ENCODE measurements around the gene NEUROD2. TPM values are rescaled to one million over a fixed set of nuclear protein-coding genes. Genes with fewer than 3 reads are reported as not detected.

The NEUROD2 gene
- total and polyA plus RNA-seq, 2 of the 13 experiments (the other 11 are each of a cell fraction or from before 2014, with no cell fraction given), result not detected

GRCh38 chr17:39653662-39654331 is 46.1 kb upstream of the NEUROD2 start (continued):
- TF ChIP-seq ZNF33B (CRISPR knock-in tag; IDR thresholded peaks at IDR 0.05) (no peak), ZC3H13 (CRISPR knock-in tag; IDR thresholded peaks at IDR 0.05) (no peak), ATAD3A (CRISPR knock-in tag; IDR thresholded peaks at IDR 0.05) (no peak), ZBTB4 (CRISPR knock-in tag; IDR thresholded peaks at IDR 0.05; ENCODE audit: borderline replicate concordance) (no peak; the same call in 1 of the 2 replicates), POLR2AphosphoS2 (IDR thresholded peaks at IDR 0.05; ENCODE audit: low read depth, low read length) (no peak), ZSCAN9 (CRISPR knock-in tag; IDR thresholded peaks at IDR 0.05; ENCODE audit: borderline replicate concordance) (peak; percentile 67; the same call in 1 of the 2 replicates), ZNF224 (CRISPR knock-in tag; IDR thresholded peaks at IDR 0.05) (no peak), IKZF4 (CRISPR knock-in tag; IDR thresholded peaks at IDR 0.05; ENCODE audit: borderline replicate concordance, low read depth, not compliant biosample characterization) (no peak), ZNF737 (CRISPR knock-in tag; IDR thresholded peaks at IDR 0.05; ENCODE audit: borderline replicate concordance) (no peak), ZNF687 (CRISPR knock-in tag; IDR thresholded peaks at IDR 0.05) (no peak; the same call in none of the 2 replicates)
- TF ChIP-seq, protein P1, sequence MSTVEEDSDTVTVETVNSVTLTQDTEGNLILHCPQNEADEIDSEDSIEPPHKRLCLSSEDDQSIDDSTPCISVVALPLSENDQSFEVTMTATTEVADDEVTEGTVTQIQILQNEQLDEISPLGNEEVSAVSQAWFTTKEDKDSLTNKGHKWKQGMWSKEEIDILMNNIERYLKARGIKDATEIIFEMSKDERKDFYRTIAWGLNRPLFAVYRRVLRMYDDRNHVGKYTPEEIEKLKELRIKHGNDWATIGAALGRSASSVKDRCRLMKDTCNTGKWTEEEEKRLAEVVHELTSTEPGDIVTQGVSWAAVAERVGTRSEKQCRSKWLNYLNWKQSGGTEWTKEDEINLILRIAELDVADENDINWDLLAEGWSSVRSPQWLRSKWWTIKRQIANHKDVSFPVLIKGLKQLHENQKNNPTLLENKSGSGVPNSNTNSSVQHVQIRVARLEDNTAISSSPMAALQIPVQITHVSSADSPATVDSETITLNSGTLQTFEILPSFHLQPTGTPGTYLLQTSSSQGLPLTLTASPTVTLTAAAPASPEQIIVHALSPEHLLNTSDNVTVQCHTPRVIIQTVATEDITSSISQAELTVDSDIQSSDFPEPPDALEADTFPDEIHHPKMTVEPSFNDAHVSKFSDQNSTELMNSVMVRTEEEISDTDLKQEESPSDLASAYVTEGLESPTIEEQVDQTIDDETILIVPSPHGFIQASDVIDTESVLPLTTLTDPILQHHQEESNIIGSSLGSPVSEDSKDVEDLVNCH (CRISPR knock-in tag; IDR thresholded peaks at IDR 0.05), result no peak
- TF ChIP-seq, protein P2, sequence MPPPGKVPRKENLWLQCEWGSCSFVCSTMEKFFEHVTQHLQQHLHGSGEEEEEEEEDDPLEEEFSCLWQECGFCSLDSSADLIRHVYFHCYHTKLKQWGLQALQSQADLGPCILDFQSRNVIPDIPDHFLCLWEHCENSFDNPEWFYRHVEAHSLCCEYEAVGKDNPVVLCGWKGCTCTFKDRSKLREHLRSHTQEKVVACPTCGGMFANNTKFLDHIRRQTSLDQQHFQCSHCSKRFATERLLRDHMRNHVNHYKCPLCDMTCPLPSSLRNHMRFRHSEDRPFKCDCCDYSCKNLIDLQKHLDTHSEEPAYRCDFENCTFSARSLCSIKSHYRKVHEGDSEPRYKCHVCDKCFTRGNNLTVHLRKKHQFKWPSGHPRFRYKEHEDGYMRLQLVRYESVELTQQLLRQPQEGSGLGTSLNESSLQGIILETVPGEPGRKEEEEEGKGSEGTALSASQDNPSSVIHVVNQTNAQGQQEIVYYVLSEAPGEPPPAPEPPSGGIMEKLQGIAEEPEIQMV (CRISPR knock-in tag; IDR thresholded peaks at IDR 0.05; ENCODE audit: low read depth), result no peak
- TF ChIP-seq, protein P3, sequence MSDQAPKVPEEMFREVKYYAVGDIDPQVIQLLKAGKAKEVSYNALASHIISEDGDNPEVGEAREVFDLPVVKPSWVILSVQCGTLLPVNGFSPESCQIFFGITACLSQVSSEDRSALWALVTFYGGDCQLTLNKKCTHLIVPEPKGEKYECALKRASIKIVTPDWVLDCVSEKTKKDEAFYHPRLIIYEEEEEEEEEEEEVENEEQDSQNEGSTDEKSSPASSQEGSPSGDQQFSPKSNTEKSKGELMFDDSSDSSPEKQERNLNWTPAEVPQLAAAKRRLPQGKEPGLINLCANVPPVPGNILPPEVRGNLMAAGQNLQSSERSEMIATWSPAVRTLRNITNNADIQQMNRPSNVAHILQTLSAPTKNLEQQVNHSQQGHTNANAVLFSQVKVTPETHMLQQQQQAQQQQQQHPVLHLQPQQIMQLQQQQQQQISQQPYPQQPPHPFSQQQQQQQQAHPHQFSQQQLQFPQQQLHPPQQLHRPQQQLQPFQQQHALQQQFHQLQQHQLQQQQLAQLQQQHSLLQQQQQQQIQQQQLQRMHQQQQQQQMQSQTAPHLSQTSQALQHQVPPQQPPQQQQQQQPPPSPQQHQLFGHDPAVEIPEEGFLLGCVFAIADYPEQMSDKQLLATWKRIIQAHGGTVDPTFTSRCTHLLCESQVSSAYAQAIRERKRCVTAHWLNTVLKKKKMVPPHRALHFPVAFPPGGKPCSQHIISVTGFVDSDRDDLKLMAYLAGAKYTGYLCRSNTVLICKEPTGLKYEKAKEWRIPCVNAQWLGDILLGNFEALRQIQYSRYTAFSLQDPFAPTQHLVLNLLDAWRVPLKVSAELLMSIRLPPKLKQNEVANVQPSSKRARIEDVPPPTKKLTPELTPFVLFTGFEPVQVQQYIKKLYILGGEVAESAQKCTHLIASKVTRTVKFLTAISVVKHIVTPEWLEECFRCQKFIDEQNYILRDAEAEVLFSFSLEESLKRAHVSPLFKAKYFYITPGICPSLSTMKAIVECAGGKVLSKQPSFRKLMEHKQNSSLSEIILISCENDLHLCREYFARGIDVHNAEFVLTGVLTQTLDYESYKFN (CRISPR knock-in tag; conservative IDR thresholded peaks at IDR 0.05), result peak; percentile 38; the same call in 1 of the 2 replicates

Measured in HepG2 (cell line).